Prostate gland (tissue), 2 donors: ENCODE measurements around the gene CA14. TPM values are rescaled to one million over a fixed set of nuclear protein-coding genes. Genes with fewer than 3 reads are reported as not detected.

Experiments
- DNase-seq: peaks from one replicate; pipeline ENCODE4 v3.0.0-alpha.2; 2019; ENCODE audit warnings: low spot score
- H3K27ac ChIP-seq, 2 donors: fragments of 200-600 bp; sonication (generic); 2 replicates each; pipeline ENCODE4 v1.5.1; 2017 to 2019
- H3K27me3 ChIP-seq: fragments of 200-600 bp; sonication (generic); replicated peaks from 2 replicates; pipeline ENCODE4 v1.5.1; 2019; ENCODE audit not compliant: insufficient read depth
- H3K36me3 ChIP-seq, 2 donors: fragments of 200-600 bp; sonication (generic); 1 replicate in 1 of 2; 2 replicates in 1 of 2; pipeline versions ENCODE4 v1.5.1 to v1.8.1; 2017 to 2019
- H3K4me1 ChIP-seq: fragments of 200-600 bp; sonication (generic); replicated peaks from 2 replicates; pipeline ENCODE4 v1.5.1; 2019
- H3K4me3 ChIP-seq, 2 donors: fragments of 200-600 bp; sonication (generic); 2 replicates each; pipeline ENCODE4 v1.5.1; 2017 to 2019
- H3K9me3 ChIP-seq: fragments of 200-600 bp; sonication (generic); 2 replicates; pipeline ENCODE4 v1.5.1; 2017
- POLR2A ChIP-seq: fragments of 450-650 bp; IDR thresholded peaks from one replicate; pipeline ENCODE4 v1.6.1; 2016; ENCODE audit warnings: antibody characterized with exemption, mild to moderate bottlenecking
- POLR2AphosphoS5 ChIP-seq: sonication (generic); formaldehyde crosslinking; IDR thresholded peaks from one replicate; pipeline ENCODE4 v1.6.1; 2017; ENCODE audit warnings: antibody characterized with exemption
- WGBS: methylation state at CpG from one replicate; pipeline ENCODE4 v1.1.5; 2018; 5-methylcytosine and 5-hydroxymethylcytosine counted together
- intact Hi-C: fragments of 100-400 bp; cut with DNase I; formaldehyde crosslinking; loops from one replicate; pipeline ENCODE4 v1.14.2; 2022
- total RNA-seq, 2 donors: library from RNA; depleted of rRNA; stranded (reverse); fragments of >200 nt; gene quantifications; one replicate each; pipeline ENCODE4 v1.1.0, GENCODE V29; 2016
- TF ChIP-seq, protein P1 (sequence below), 4 experiments: fragments of 200-600 bp in 2 of 4; fragments of 450-650 bp in 2 of 4; sonication (generic) in 2 of 4; IDR thresholded peaks; 1 replicate in 3 of 4; 2 replicates in 1 of 4; pipeline ENCODE4 v1.5.1; 2016 to 2019; ENCODE audit warnings: antibody characterized with exemption in 4 of 4, mild to moderate bottlenecking in 2 of 4, moderate library complexity in 2 of 4

CA14 gene
- total RNA-seq, 2 donors from 2014 or later: 0.36 to 3.3 TPM

DNA sequence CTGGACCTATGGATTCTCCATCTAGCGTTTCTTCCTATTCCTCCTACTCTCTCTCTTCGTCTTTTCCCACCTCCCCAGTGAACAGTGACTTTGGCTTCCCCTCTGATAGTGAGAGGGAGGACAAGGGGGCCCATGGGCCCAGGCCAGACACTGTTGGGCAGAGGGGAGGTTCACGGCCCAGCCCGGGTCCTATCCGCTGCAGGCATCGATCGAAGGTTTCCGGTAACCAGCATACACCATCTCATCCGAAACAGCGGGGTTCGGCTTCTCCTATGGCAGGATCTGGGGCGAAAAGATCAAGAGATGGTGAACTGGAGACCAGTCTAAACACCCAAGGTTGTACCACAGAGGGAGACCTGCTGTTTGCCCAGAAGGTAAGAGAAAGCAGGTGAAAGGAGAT, 25.7 kb downstream of the CA14 start:
- intact Hi-C loops: no loop called here
- TF ChIP-seq, protein P1, sequence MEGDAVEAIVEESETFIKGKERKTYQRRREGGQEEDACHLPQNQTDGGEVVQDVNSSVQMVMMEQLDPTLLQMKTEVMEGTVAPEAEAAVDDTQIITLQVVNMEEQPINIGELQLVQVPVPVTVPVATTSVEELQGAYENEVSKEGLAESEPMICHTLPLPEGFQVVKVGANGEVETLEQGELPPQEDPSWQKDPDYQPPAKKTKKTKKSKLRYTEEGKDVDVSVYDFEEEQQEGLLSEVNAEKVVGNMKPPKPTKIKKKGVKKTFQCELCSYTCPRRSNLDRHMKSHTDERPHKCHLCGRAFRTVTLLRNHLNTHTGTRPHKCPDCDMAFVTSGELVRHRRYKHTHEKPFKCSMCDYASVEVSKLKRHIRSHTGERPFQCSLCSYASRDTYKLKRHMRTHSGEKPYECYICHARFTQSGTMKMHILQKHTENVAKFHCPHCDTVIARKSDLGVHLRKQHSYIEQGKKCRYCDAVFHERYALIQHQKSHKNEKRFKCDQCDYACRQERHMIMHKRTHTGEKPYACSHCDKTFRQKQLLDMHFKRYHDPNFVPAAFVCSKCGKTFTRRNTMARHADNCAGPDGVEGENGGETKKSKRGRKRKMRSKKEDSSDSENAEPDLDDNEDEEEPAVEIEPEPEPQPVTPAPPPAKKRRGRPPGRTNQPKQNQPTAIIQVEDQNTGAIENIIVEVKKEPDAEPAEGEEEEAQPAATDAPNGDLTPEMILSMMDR (IDR thresholded peaks at IDR 0.05): no peak
- TF ChIP-seq POLR2AphosphoS5 (no peak), POLR2A (no peak)
- H3K4me3 ChIP-seq: peak overlapping the region; percentile 33 to 43

DNA sequence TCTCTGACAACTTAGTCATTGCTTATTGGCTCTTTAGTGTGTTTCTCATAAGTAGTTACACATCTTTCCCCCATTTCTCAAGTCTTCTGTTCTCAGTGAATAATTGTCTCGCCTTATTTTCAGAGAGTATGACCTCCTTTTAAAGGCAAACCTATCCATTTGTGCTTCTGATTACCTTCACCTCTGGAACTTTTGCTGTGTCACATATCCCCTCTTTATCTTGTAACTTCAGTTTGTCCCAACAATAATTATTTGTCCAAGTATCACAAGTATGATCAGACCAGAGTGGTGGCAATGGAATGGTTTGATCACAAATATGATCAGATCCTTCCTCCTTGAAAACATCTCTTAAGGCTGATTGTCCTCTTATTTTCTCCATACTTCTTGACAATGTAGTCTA, 30.8 kb downstream of the CA14 start:
- intact Hi-C loops: no loop called here
- Histone ChIP-seq H3K27me3 (no peaks in the 10 kb centered on the region), H3K4me1 (peaks cover 1% of the 10 kb centered on the region), H3K4me3 (no peak overlapping the region), H3K9me3 (no peaks in the 10 kb centered on the region), H3K36me3 (no peaks in the 10 kb centered on the region), H3K27ac (no peak overlapping the region)
- 88% methylated on average over 1 of the region's 1 CpG for WGBS
- no peak for DNase-seq
- TF ChIP-seq POLR2A: no peak
- TF ChIP-seq, protein P1 (IDR thresholded peaks at IDR 0.05): no peak

More for the DNA sequence above, 25.7 kb downstream of the CA14 start:
- Histone ChIP-seq H3K4me1 (peaks cover 6% of the 10 kb centered on the region), H3K27me3 (no peaks in the 10 kb centered on the region), H3K36me3 (no peaks in the 10 kb centered on the region), H3K9me3 (no peaks in the 10 kb centered on the region), H3K27ac (peak overlapping the region; percentile 73 to 81)
- 76% methylated on average over 12 of the region's 12 CpGs for WGBS
- no peak for DNase-seq

DNA sequence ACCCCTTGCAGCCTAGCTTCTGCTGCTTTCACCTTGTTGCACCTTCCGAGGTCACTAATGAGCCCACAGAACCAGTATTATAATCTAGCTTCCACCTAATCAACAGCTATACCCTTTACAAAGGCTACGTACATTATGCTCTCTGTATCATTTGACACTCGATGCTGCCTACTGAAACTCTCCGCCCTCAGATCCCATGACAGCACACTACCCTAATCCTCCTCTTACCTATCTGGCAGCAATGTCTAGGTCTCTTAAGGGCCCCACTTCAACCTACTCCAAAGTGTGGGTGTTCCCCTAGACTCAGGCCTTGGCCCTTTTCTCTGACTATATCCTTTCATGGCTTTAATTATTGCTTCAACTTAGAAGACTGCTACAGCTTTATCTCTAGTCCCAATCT, 31.2 kb downstream of the CA14 start:
- no peaks in the 10 kb centered on the region for H3K9me3 ChIP-seq
- 85% methylated on average over 4 of the region's 4 CpGs for WGBS
- no peak for DNase-seq
- H3K27ac ChIP-seq: no peak overlapping the region
- TF ChIP-seq POLR2AphosphoS5: no peak
- TF ChIP-seq POLR2A: no peak
- TF ChIP-seq, protein P1 (IDR thresholded peaks at IDR 0.05): no peak
- intact Hi-C loops: no loop called here
- no peaks in the 10 kb centered on the region for H3K4me1 ChIP-seq
- no peaks in the 10 kb centered on the region for H3K27me3 ChIP-seq
- H3K36me3 ChIP-seq: no peaks in the 10 kb centered on the region
- no peak overlapping the region for H3K4me3 ChIP-seq

DNA sequence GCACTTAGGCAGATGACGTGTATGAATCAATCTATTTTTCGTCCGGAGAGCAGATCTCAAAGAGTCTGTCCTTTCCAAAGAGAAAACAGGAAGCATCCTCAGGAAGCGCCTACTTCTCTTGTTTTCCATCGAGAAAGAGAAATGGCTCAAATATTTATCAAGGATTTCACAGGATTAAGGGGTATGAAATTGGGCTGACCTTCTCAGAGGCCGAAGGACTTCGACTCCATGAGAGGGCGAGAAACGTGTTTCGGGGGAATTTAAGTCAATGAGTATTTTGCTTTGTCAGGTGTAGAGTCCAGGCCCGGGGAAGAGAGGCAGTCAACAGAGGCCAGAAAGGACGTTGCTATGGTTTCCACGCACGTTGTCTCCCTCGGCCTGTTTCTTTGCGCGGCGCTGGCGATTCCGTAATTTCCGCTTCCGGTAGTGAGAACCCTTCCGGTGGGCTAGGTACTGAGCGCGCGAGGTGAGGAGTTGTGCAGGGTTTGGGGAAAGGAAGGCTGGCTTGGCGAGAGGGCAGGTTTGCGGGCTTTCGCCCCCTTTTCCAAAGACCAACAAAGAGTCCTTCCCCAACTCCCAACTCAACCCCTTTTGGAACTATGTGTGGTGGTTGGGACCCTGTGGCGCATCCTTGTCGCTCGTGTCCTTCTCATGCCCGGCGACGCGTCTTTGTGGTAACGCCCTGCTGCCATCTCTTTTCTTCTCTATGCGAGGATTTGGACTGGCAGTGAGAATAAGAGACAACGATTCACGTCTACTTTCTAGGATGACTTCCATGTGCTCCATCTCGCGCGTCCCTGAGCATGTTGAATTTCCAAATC, 36.1 kb downstream of the CA14 start, which contains the start of gene MRPS21:
MRPS21 (plus strand) TSS at position 429 of the 821 bp plus-strand sequence. CDS start 506 bp downstream, outside the sequence.
- intact Hi-C loops: no loop called here
- no peaks in the 10 kb centered on the region for H3K27me3 ChIP-seq
- H3K4me1 ChIP-seq: no peaks in the 10 kb centered on the region
- 6% methylated on average over 43 of the region's 43 CpGs for WGBS
- peak; percentile 80 for DNase-seq
- no peaks in the 10 kb centered on the region for H3K36me3 ChIP-seq
- peak within 1 kb of the TSS; percentile 55 to 77 for H3K27ac ChIP-seq
- TF ChIP-seq, protein P1 (IDR thresholded peaks at IDR 0.05): peak in 1 of 4 experiments; percentile 20
- TF ChIP-seq POLR2AphosphoS5 (peak; percentile 90), POLR2A (peak; percentile 46)
- H3K4me3 ChIP-seq: peak within 1 kb of the TSS; percentile 51 to 60
- H3K9me3 ChIP-seq: no peaks in the 10 kb centered on the region

DNA sequence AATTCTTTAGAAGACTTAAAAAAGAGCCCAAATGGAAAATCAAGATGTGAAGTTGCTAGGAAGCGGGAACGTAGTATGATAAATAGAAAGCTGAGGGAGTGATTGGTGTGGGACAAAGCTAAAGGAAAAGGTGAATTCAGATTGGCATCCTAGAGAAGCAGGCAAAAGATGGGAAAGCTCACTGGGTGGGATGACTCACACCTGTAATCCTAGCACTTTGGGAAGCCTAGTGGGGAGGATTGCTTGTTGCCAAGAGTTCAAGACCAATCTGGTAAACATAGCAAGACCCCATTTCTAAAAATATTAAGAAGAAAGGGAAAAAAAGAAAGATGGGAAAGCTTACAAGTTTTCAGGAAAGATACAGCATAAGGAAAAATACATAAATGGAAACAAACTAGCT, 37.9 kb downstream of the CA14 start:
- H3K36me3 ChIP-seq: no peaks in the 10 kb centered on the region
- 95% methylated on average over 2 of the region's 2 CpGs for WGBS
- TF ChIP-seq POLR2A: no peak
- TF ChIP-seq POLR2AphosphoS5: no peak
- TF ChIP-seq, protein P1 (IDR thresholded peaks at IDR 0.05): no peak

More for the DNA sequence above, 37.9 kb downstream of the CA14 start:
- Histone ChIP-seq H3K4me1 (no peaks in the 10 kb centered on the region), H3K4me3 (no peak overlapping the region), H3K27ac (no peak overlapping the region), H3K9me3 (no peaks in the 10 kb centered on the region), H3K27me3 (no peaks in the 10 kb centered on the region)
- DNase-seq: no peak
- intact Hi-C loops: no loop called here
